A549 treated with RU486 at 1 μM for 4 hours (cell line): ENCODE data around the gene DHRS7C. TPM values are rescaled to one million over a fixed set of nuclear protein-coding genes. Genes with fewer than 3 reads are reported as not detected.

Source experiments
- total RNA-seq: library from RNA; stranded (reverse); fragments of 200-300 nt; extraction: Qiagen RNA extraction; gene quantifications from 5 replicates; pipeline ENCODE4 v1.2.3, GENCODE V29; 2022; ENCODE audit warnings: low read depth

Gene DHRS7C, protein sequence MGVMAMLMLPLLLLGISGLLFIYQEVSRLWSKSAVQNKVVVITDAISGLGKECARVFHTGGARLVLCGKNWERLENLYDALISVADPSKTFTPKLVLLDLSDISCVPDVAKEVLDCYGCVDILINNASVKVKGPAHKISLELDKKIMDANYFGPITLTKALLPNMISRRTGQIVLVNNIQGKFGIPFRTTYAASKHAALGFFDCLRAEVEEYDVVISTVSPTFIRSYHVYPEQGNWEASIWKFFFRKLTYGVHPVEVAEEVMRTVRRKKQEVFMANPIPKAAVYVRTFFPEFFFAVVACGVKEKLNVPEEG
- total RNA-seq = not detected in 5 replicates

DNA sequence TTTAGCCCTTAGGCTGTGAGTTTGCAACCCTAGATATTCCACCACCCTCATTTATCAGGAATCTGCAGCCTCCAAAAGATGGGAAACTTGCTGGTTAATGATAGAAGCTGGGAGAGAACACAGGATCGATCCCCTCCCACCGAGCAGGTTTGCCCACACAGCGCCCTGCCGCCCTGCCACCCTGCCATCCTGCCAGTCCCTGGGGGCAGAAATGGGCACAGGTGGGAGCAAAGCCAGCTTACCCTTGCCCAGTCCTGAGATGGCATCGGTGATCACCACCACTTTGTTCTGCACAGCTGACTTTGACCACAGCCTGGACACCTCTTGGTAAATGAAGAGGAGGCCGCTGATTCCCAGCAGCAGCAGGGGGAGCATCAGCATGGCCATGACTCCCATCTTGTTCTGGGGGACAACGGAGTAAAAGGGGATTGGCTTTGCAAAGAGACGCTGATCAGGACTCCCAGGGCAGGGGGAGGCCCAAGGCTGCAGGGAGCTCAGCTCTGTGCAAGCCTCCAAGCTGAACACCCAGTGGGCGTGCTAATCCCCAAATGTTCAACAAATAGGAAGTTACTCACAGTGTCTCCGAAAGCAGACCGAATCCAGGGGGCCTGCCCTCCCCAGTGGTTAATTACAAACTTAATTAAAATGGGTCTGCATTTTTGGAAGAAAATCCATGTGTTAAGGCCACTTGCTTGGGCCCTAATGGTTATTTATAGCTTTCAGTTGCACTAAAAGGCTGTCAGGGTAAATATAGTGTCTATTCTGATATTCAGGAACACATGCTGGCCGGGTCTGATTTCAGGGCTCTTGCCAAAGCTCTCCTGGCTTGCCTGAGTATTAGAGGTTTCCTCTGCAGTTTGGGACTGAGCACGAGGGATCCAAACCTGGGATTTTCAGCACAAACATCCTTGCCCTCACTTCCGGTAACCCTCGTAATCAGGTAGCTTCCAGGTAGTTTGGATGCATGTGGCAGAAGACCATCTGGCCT lies at the start of gene DHRS7C:
Gene DHRS7C (minus strand): TSS at position 704 of the 988 bp plus-strand sequence. CDS start 308 bp downstream, at position 396.

DNA sequence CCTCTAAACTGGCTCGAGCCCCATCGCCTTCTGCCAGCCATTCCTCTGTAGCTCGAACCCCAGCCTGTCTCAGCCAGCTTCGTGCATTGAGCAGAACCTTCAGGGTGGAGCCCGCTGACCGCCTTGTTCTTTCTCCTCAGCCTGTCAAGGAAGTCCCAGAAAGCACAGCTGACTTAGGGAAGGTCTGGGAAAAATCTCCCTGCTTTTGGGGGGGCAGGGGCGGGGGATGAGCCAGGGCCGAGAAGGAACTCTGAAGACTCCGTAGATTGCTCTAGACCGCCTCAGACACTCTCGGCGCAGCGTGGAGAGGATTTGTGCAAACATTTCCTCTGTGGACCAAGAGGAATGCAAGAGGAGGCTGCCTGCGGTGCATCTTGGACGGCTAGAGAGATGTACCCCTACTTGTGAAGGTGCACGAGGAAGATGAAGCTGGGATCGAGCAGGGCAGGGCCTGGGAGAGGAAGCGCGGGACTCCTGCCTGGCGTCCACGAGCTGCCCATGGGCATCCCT lies 34.3 kb upstream of the DHRS7C start, which contains the start of gene GLP2R:
Gene GLP2R (plus strand): TSS at position 284 of the 510 bp plus-strand sequence. CDS start 140 bp downstream, at position 424.

DNA sequence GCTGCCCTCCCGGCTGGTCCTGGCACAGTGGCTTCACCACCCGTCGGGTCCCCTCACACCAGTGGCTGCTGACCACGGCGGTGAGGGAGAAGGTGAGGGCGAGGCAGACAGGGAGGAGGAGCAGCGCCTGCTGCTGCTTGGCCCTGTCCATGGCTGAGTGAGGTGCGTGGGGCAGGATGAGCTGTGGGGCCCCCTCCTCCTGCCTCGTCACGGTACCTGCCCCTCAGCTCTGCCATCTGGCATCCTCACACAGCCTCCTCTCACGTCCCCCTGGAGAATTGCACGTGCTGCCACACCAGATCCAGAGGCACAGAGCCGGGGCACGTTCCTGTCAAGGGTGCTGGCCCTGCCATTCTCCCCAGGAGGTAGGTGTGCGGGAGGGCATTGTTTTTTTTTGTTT lies 30.5 kb upstream of the DHRS7C start, which contains the start of gene GSG1L2:
Gene GSG1L2 (minus strand): TSS at position 159 of the 400 bp plus-strand sequence. CDS start 8 bp downstream, at position 151.

Other genes with a start within 250 kb of the DHRS7C start
- gene STX8, start 215.8 kb downstream of the DHRS7C start, total RNA-seq = 63.1 to 92.3 TPM (median 68.8 TPM) in 5 replicates
- 0.20 to 0.74 TPM in 2 of 5 replicates, not detected in the others for gene CFAP52, start 214.9 kb downstream of the DHRS7C start, total RNA-seq
- gene USP43, start 146.1 kb downstream of the DHRS7C start, total RNA-seq = 3.8 to 5.2 TPM (median 4.0 TPM) in 5 replicates
- not detected in 5 replicates for gene GSG1L2, start 30.5 kb upstream of the DHRS7C start, total RNA-seq
- 8.5 to 17.6 TPM (median 11.2 TPM) in 5 replicates for gene GLP2R, start 34.3 kb upstream of the DHRS7C start, total RNA-seq
- gene RCVRN, start 113.7 kb upstream of the DHRS7C start, total RNA-seq = not detected in 5 replicates